Measurements from ENCODE around the gene DNAJC17. TPM values are rescaled to one million over a fixed set of nuclear protein-coding genes. Genes with fewer than 3 reads are reported as not detected.

Gene DNAJC17
- total RNA-seq, 1 donor from 2014 or later, result 16.2 TPM

GRCh38 chr15:40743485-40743901 is 63.8 kb downstream of the DNAJC17 start:
- DNase-seq (ENCODE audit: low read depth), result no peak

- no peak for DNase-seq (ENCODE audit: low read depth)
These were observed 67.4 kb downstream of the DNAJC17 start for GRCh38 chr15:40739854-40740253.

- no peak for DNase-seq (ENCODE audit: low read depth)
These were observed 68.2 kb downstream of the DNAJC17 start for GRCh38 chr15:40739047-40739446.

DNA sequence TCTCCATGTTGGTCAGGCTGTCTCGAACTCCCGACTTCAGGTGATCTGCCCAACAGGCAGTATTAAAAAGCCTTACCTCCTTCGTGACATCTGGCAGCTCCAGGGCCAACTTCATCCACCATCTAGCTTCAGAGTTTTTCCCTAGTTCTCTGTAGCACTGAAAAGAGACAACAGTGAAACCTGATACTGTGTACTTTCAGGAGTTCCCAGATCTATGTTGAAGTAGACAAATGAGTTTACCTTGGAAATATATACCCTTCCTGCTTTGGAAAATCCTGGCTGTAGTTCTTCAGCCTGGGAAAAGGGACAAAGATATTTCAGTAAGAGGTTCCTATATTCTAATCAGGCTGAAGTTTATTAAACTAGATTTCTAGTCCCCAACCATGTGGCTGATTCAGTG is 70.2 kb downstream of the DNAJC17 start:
- no peak for DNase-seq (ENCODE audit: low read depth)

- no peak for DNase-seq (ENCODE audit: low read depth)
These were observed 70.7 kb downstream of the DNAJC17 start for GRCh38 chr15:40736575-40736974.

GRCh38 chr15:40731034-40731433 is 76.2 kb downstream of the DNAJC17 start:
- no peak for DNase-seq (ENCODE audit: low read depth)

- no peak for DNase-seq (ENCODE audit: low read depth)
These were observed 83.4 kb downstream of the DNAJC17 start for GRCh38 chr15:40723919-40724318.

DNA sequence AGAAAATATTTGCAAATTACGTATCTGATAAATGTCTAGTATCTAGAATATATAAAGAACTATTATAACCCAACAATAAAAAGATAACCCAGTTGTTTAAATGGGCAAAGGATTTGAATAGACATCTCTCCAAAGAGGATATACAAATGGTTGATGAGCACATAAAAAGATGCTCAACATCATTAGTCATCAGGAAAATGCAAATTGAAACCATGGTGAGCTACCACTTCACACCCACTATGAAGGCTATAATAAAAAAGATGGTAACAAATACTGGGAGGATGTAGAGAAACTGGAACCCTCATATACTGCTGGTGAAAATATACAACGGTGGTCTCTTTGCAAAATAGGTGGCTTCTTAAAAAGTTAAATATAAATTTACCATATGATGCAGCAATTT is 84.3 kb downstream of the DNAJC17 start:
- DNase-seq (ENCODE audit: low read depth), result no peak

- no peak for DNase-seq (ENCODE audit: low read depth)
These were observed 84.9 kb downstream of the DNAJC17 start for GRCh38 chr15:40722354-40722753.

- DNase-seq (ENCODE audit: low read depth), result no peak
These were observed 85.6 kb downstream of the DNAJC17 start for GRCh38 chr15:40721701-40722100.

DNA sequence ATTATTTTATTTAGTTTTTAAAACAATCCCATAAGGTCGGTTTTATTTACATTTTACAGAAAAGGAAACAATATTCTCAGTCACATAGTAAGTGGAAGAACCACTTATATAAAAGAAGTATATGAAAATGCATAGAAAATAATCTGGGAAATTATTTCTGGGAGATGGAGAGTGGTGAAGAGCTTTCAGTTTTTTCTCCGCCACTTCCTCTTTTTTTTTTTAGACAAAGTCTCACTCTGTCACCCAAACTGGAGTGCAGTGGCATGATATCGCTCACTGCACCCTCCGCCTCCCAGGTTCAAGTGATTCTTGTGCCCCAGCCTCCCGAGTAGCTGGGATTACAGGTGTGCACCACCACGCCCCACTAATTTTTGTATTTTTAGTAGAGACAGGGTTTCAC is 91.1 kb downstream of the DNAJC17 start:
- no peak for DNase-seq (ENCODE audit: low read depth)

Other genes with a start within 250 kb of the DNAJC17 start
- gene CCDC32, start 242.4 kb downstream of the DNAJC17 start, total RNA-seq, result 25.6 and 29.2 TPM in 2 replicates
- 12.7 and 17.7 TPM in 2 replicates for gene RPUSD2, start 238.2 kb downstream of the DNAJC17 start, total RNA-seq
- 0.80 and 9.9 TPM in 2 replicates for gene KNL1, start 213.2 kb downstream of the DNAJC17 start, total RNA-seq
- gene RAD51, start 112.3 kb downstream of the DNAJC17 start, total RNA-seq, result 0.85 and 5.6 TPM in 2 replicates
- 17.2 and 27.0 TPM in 2 replicates for gene RMDN3, start 52.2 kb downstream of the DNAJC17 start, total RNA-seq
- 5.5 and 11.1 TPM in 2 replicates for gene GCHFR, start 43.4 kb downstream of the DNAJC17 start, total RNA-seq
- gene C15orf62, start 37.5 kb downstream of the DNAJC17 start, total RNA-seq, result 0.50 and 0.69 TPM in 2 replicates
- 24.5 and 30.6 TPM in 2 replicates for gene ZFYVE19, start 384 bp downstream of the DNAJC17 start, total RNA-seq
- not detected in 2 replicates for gene PPP1R14D, start 21.2 kb upstream of the DNAJC17 start, total RNA-seq
- gene SPINT1, start 36.6 kb upstream of the DNAJC17 start, total RNA-seq, result 144 and 235 TPM in 2 replicates
- 0.45 and 1.6 TPM in 2 replicates for gene RHOV, start 66.8 kb upstream of the DNAJC17 start, total RNA-seq
- gene VPS18, start 87.0 kb upstream of the DNAJC17 start, total RNA-seq, result 52.7 and 62.3 TPM in 2 replicates
- gene DLL4, start 121.9 kb upstream of the DNAJC17 start, total RNA-seq, result 0.15 and 0.17 TPM in 2 replicates
- gene CHAC1, start 146.0 kb upstream of the DNAJC17 start, total RNA-seq, result 10.8 and 11.1 TPM in 2 replicates